ENCODE results near the gene PPP2R2C. TPM values are rescaled to one million over a fixed set of nuclear protein-coding genes. Genes with fewer than 3 reads are reported as not detected.

PPP2R2C gene
- polyA plus RNA-seq, 1 donor (not counting 4 experiments of a cell fraction or from before 2014, with no cell fraction given), result 12.3 TPM

DNA sequence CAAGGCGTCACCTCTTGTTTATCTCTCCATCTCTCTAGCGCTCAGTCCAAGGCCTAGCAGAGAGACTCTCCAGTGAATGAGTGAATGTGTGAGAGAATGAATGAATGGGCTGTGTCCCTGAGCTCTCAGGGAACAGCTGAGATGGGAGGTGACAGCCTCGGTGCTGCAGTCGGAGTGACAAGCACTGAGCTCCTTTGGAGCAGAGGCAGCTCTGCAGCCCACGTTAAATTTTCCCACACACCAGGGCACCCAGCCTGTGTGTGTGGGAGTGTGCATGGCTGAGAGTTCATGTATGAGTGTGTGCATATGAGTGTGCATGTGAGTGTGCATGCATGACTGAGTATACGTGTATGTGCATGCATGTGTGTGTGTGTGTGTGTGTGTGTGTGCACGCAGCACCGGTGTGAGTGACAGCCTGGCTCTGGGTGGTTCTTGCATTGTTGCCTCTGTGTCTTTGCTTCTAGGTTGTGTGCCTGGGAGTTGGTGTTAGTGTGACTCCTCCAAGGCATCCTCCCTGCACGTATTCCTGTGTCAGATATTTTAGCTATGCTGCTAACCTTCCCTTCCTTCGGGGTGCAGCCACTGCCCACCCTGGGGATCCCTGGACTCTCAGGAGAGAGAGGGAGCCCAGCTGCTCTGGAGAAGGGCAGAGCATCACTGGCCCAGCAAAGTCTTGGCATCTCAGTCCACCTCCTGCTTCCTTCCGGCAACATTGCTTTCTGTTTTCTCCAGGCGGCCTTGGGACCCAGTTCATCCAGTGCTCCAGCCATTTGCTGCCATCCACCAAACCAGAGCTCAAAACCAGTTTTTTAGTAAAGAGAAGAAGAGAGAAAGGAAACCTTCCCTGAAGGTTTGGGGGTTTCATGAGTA is 98.6 kb downstream of the PPP2R2C start:
- no peak for FAIRE-seq
- no peaks in the 10 kb centered on the region for H3K9me1 ChIP-seq (ENCODE audit: control insufficient read depth, extremely low read depth, insufficient read depth, low read length)
- no peak overlapping the region for H3K4me3 ChIP-seq (ENCODE audit: control insufficient read depth in 2 of 3, extremely low read depth in 1 of 3, insufficient read depth in 2 of 3, low read depth in 1 of 3, low read length in 3 of 3)
- H3K4me1 ChIP-seq (ENCODE audit: control insufficient read depth, extremely low read depth, insufficient read depth, low read length), result no peaks in the 10 kb centered on the region
- H3K9me3 ChIP-seq (ENCODE audit: control insufficient read depth, low read depth, low read length), result no peaks in the 10 kb centered on the region
- no peak for TF ChIP-seq CTCF (optimal IDR thresholded peaks at IDR 0.05 in 1 of 3, IDR thresholded peaks at IDR 0.05 in 1 of 3, conservative IDR thresholded peaks at IDR 0.05 in 1 of 3; ENCODE audit: extremely low read depth in 1 of 3, insufficient read depth in 2 of 3, low read length in 3 of 3)
- no peak for TF ChIP-seq EZH2 (IDR thresholded peaks at IDR 0.05; ENCODE audit: low read length)
- H3K9ac ChIP-seq (ENCODE audit: control insufficient read depth, extremely low read depth, insufficient read depth, low read length), result no peak overlapping the region
- dilution Hi-C loops (cut with MboI; ENCODE audit: extremely low pct_ligation_motif_present, low sequenced_read_pairs), result no loop called here
- peaks cover 0 to 9% of the 10 kb centered on the region in 2 experiments for H3K36me3 ChIP-seq (ENCODE audit: control insufficient read depth in 2 of 2, extremely low read depth in 1 of 2, insufficient read depth in 2 of 2, low read length in 2 of 2)
- H3K79me2 ChIP-seq (ENCODE audit: control insufficient read depth, insufficient read depth, low read length), result no peaks in the 10 kb centered on the region
- no peaks in the 10 kb centered on the region for H3K27me3 ChIP-seq (ENCODE audit: control insufficient read depth, extremely low read depth, insufficient read depth, low read length)
- DNase-seq (ENCODE audit: low read depth, low spot score), result no peak
- no peak overlapping the region for H3K27ac ChIP-seq (ENCODE audit: control insufficient read depth, insufficient read depth, low read length)
- no peak overlapping the region for H3K4me2 ChIP-seq (ENCODE audit: control insufficient read depth, extremely low read depth, insufficient read depth, low read depth, low read length)
- no peaks in the 10 kb centered on the region for H4K20me1 ChIP-seq (ENCODE audit: control insufficient read depth, extremely low read depth, insufficient read depth, low read length)
- H2AFZ ChIP-seq (ENCODE audit: control insufficient read depth, low read length), result no peak overlapping the region

DNA sequence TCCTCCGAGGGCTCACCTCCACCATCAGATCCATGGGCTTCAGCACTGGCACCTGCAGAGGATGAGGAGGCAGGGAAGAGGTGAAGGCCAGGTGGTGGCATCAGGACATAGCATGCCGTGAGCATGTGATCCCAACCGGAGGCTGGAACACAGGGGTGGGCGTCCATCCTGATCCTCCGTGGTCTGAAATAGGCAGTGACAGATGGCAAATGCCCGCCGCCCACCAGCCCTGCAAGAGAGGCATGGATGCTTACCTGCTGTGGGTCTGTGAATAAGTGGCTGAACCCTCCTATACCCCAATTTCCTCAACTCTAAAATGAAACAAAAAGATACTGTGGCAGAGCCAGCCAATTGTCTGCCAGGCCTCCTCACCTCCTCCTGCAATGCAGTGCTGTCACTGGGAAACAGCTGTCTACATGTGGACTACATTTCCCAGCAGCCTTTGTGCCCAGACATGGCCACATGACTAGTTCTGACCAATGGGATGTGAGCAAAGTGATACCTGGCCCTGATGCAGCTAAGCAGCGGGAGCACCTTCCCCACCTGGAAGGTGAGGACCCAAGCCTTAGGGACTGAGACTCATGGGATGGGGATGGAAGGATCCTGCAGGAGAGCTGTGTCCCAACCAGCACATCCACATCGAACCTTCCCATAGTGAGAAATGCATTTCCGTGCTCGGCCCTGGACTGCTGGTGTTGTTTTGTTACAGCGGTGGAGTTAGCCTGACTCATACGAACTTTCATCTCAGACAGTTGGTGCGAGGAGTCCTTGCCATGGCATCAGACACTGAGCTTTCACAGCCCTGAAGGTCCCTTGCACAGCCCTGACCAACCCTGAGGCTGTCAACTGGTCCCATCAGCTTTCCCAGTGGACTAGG is 99.5 kb downstream of the PPP2R2C start:
- H3K9me1 ChIP-seq (ENCODE audit: control insufficient read depth, extremely low read depth, insufficient read depth, low read length), result no peaks in the 10 kb centered on the region
- no peak overlapping the region for H3K4me3 ChIP-seq (ENCODE audit: control insufficient read depth in 2 of 3, extremely low read depth in 1 of 3, insufficient read depth in 2 of 3, low read depth in 1 of 3, low read length in 3 of 3)
- FAIRE-seq (no peak), DNase-seq (ENCODE audit: low read depth, low spot score) (no peak)
- H3K9me3 ChIP-seq (ENCODE audit: control insufficient read depth, low read depth, low read length), result no peaks in the 10 kb centered on the region
- no peaks in the 10 kb centered on the region for H3K27me3 ChIP-seq (ENCODE audit: control insufficient read depth, extremely low read depth, insufficient read depth, low read length)
- TF ChIP-seq EZH2 (IDR thresholded peaks at IDR 0.05; ENCODE audit: low read length) (no peak), CTCF (optimal IDR thresholded peaks at IDR 0.05 in 1 of 3, IDR thresholded peaks at IDR 0.05 in 1 of 3, conservative IDR thresholded peaks at IDR 0.05 in 1 of 3; ENCODE audit: extremely low read depth in 1 of 3, insufficient read depth in 2 of 3, low read length in 3 of 3) (no peak)
- H3K36me3 ChIP-seq (ENCODE audit: control insufficient read depth in 2 of 2, extremely low read depth in 1 of 2, insufficient read depth in 2 of 2, low read length in 2 of 2), result peaks cover 0 to 9% of the 10 kb centered on the region in 2 experiments
- H4K20me1 ChIP-seq (ENCODE audit: control insufficient read depth, extremely low read depth, insufficient read depth, low read length), result no peaks in the 10 kb centered on the region
- no peak overlapping the region for H3K4me2 ChIP-seq (ENCODE audit: control insufficient read depth, extremely low read depth, insufficient read depth, low read depth, low read length)
- H2AFZ ChIP-seq (ENCODE audit: control insufficient read depth, low read length), result no peak overlapping the region
- dilution Hi-C loops (cut with MboI; ENCODE audit: extremely low pct_ligation_motif_present, low sequenced_read_pairs), result no loop called here
- H3K79me2 ChIP-seq (ENCODE audit: control insufficient read depth, insufficient read depth, low read length), result no peaks in the 10 kb centered on the region
- no peaks in the 10 kb centered on the region for H3K4me1 ChIP-seq (ENCODE audit: control insufficient read depth, extremely low read depth, insufficient read depth, low read length)
- no peak overlapping the region for H3K27ac ChIP-seq (ENCODE audit: control insufficient read depth, insufficient read depth, low read length)
- no peak overlapping the region for H3K9ac ChIP-seq (ENCODE audit: control insufficient read depth, extremely low read depth, insufficient read depth, low read length)
